Measurements from ENCODE around the gene CABP7.

DNA sequence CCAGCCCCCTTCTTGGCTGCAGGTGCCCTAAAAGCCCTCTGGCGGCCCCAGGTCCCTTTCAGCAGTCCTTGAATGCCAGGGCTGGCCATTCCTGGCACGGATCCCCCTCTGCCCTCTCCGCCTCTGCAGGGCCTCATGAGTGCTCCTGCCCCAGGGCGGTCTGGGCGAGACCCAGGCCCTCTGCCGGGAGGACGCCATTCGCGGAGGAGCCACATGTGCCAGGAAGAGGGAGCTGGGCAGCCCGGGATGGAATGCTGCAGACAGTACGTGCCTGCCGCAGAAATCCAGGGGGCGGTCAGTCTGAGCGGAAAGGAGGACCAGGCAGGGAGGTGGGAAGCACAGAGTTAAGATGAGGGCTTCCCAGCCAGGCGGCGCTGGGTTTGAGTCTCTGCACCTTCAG lies 2.8 kb downstream of the CABP7 start:
- TF ChIP-seq JUND (IDR thresholded peaks at IDR 0.05): no peak
- TF ChIP-seq, protein P1, sequence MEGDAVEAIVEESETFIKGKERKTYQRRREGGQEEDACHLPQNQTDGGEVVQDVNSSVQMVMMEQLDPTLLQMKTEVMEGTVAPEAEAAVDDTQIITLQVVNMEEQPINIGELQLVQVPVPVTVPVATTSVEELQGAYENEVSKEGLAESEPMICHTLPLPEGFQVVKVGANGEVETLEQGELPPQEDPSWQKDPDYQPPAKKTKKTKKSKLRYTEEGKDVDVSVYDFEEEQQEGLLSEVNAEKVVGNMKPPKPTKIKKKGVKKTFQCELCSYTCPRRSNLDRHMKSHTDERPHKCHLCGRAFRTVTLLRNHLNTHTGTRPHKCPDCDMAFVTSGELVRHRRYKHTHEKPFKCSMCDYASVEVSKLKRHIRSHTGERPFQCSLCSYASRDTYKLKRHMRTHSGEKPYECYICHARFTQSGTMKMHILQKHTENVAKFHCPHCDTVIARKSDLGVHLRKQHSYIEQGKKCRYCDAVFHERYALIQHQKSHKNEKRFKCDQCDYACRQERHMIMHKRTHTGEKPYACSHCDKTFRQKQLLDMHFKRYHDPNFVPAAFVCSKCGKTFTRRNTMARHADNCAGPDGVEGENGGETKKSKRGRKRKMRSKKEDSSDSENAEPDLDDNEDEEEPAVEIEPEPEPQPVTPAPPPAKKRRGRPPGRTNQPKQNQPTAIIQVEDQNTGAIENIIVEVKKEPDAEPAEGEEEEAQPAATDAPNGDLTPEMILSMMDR (IDR thresholded peaks at IDR 0.05; ENCODE audit: low read depth, low read length, missing input control): no peak
- TF ChIP-seq YY1 (IDR thresholded peaks at IDR 0.05): no peak
- TF ChIP-seq REST (IDR thresholded peaks at IDR 0.05): no peak
- no peak for TF ChIP-seq TAF1 (conservative IDR thresholded peaks at IDR 0.05)
- TF ChIP-seq GABPA (IDR thresholded peaks at IDR 0.05 in 1 of 2, conservative IDR thresholded peaks at IDR 0.05 in 1 of 2): no peak
- TF ChIP-seq HNF4A (conservative IDR thresholded peaks at IDR 0.05): no peak
- no peak for TF ChIP-seq ATF3 (IDR thresholded peaks at IDR 0.05)
- TF ChIP-seq RXRA (IDR thresholded peaks at IDR 0.05): no peak
- no peak for TF ChIP-seq MAX (IDR thresholded peaks at IDR 0.05)
